Liver (tissue), 9 donors: Measurements from ENCODE around the gene KRTAP29-1. TPM values are rescaled to one million over a fixed set of nuclear protein-coding genes. Genes with fewer than 3 reads are reported as not detected.
A peak's percentile ranks its signal among the peaks of the same experiment; 100 is the strongest.

ENCODE experiments used
- DNase-seq: peaks from one replicate; pipeline ENCODE4 v3.0.0-alpha.2; 2017; ENCODE audit warnings: low spot score
- H3K27ac ChIP-seq, 2 donors: one replicate each; pipeline ENCODE4 v1.7.0; 2013; ENCODE audit warnings: inconsistent platforms in 2 of 2, low read length in 2 of 2, control low read depth in 1 of 2, low read depth in 1 of 2, mild to moderate bottlenecking in 1 of 2
- H3K27me3 ChIP-seq, 4 donors: one replicate each; pipeline versions ENCODE4 v1.6.1 to v1.7.0; 2013; ENCODE audit warnings: low read length in 3 of 4, inconsistent platforms in 1 of 4, mild to moderate bottlenecking in 1 of 4, moderate library complexity in 1 of 4; ENCODE audit not compliant: control insufficient read depth in 4 of 4, insufficient read depth in 4 of 4
- H3K36me3 ChIP-seq, 4 donors: one replicate each; pipeline versions ENCODE4 v1.6.1 to v1.7.0; 2013; ENCODE audit warnings: low read length in 3 of 4, mild to moderate bottlenecking in 3 of 4, low read depth in 1 of 4, moderate library complexity in 1 of 4; ENCODE audit not compliant: control insufficient read depth in 4 of 4, insufficient read depth in 3 of 4
- H3K4me1 ChIP-seq, 4 donors: one replicate each; pipeline versions ENCODE4 v1.6.1 to v1.7.0; 2013; ENCODE audit warnings: low read length in 3 of 4, mild to moderate bottlenecking in 3 of 4, moderate library complexity in 1 of 4; ENCODE audit not compliant: control insufficient read depth in 4 of 4, insufficient read depth in 4 of 4
- H3K4me3 ChIP-seq, 3 donors: one replicate each; pipeline versions ENCODE4 v1.6.1 to v1.7.0; 2013; ENCODE audit warnings: low read length in 3 of 3, control low read depth in 1 of 3, low read depth in 1 of 3, mild to moderate bottlenecking in 1 of 3
- H3K9ac ChIP-seq, 2 donors: one replicate each; pipeline ENCODE4 v1.7.0; 2013; ENCODE audit warnings: low read length in 2 of 2, mild to moderate bottlenecking in 2 of 2, moderate library complexity in 2 of 2, control low read depth in 1 of 2, low read depth in 1 of 2
- H3K9me3 ChIP-seq, 4 donors: one replicate each; pipeline versions ENCODE4 v1.6.1 to v1.7.0; 2013; ENCODE audit warnings: low read length in 3 of 4; ENCODE audit not compliant: control insufficient read depth in 4 of 4
- EGR1 ChIP-seq, 2 donors: IDR thresholded peaks; 2 replicates each; pipeline ENCODE4 v1.6.1; 2016 to 2018; ENCODE audit warnings: antibody characterized with exemption in 2 of 2, low read depth in 2 of 2
- FOXA1 ChIP-seq: IDR thresholded peaks from 2 replicates; pipeline ENCODE4 v1.6.1; 2016; ENCODE audit warnings: antibody characterized with exemption
- GABPA ChIP-seq, 2 donors: IDR thresholded peaks in 1 of 2; conservative IDR thresholded peaks in 1 of 2; 2 replicates each; pipeline ENCODE4 v1.6.1; 2016; ENCODE audit warnings: antibody characterized with exemption in 2 of 2, mild to moderate bottlenecking in 1 of 2, moderate library complexity in 1 of 2
- HNF4A ChIP-seq, 2 donors: conservative IDR thresholded peaks; 2 replicates each; pipeline ENCODE4 v1.6.1; 2016; ENCODE audit warnings: antibody characterized with exemption in 2 of 2, mild to moderate bottlenecking in 2 of 2
- HNF4G ChIP-seq: IDR thresholded peaks from 2 replicates; pipeline ENCODE4 v1.6.1; 2016; ENCODE audit warnings: antibody characterized with exemption
- NR2F2 ChIP-seq: IDR thresholded peaks from 2 replicates; pipeline ENCODE4 v1.6.1; 2016; ENCODE audit warnings: antibody characterized with exemption
- RAD21 ChIP-seq, 2 donors: IDR thresholded peaks; 2 replicates each; pipeline ENCODE4 v1.6.1; 2016; ENCODE audit warnings: antibody characterized with exemption in 2 of 2, mild to moderate bottlenecking in 2 of 2
- RXRA ChIP-seq, 2 donors: IDR thresholded peaks; 2 replicates each; pipeline ENCODE4 v1.6.1; 2017 to 2018; ENCODE audit warnings: antibody characterized with exemption in 2 of 2, mild to moderate bottlenecking in 1 of 2
- SP1 ChIP-seq: IDR thresholded peaks from 2 replicates; pipeline ENCODE4 v1.6.1; 2018; ENCODE audit warnings: antibody characterized with exemption, mild to moderate bottlenecking
- TAF1 ChIP-seq: conservative IDR thresholded peaks from 2 replicates; pipeline ENCODE4 v1.6.1; 2016; ENCODE audit warnings: antibody characterized with exemption, mild to moderate bottlenecking
- YY1 ChIP-seq: IDR thresholded peaks from 2 replicates; pipeline ENCODE4 v1.6.1; 2016; ENCODE audit warnings: antibody characterized with exemption, mild to moderate bottlenecking
- WGBS: extraction: QIAGEN DNeasy Blood & Tissue Kit; methylation state at CpG from one replicate; pipeline ENCODE4 v1.1.7; 2013; 5-methylcytosine and 5-hydroxymethylcytosine counted together
- polyA plus RNA-seq, 2 donors: library from polyadenylated mRNA; stranded (reverse) in 1 of 2; unstranded in 1 of 2; fragments of 200-250 nt in 1 of 2; fragments of >200 nt in 1 of 2; fragmentation: Nextera tagmentation in 1 of 2; extraction: Ambion mirVana in 1 of 2; gene quantifications; one replicate each; pipeline versions ENCODE4 v1.2.1 to v1.2.3, GENCODE V29; 2013 to 2015
- total RNA-seq, 2 donors: library from RNA; depleted of rRNA; stranded (reverse); fragments of >200 nt; gene quantifications; one replicate each; pipeline ENCODE4 v1.2.3, GENCODE V29; 2014
- TF ChIP-seq, protein P1 (sequence below): fragments of 150-350 bp; IDR thresholded peaks from 2 replicates; pipeline ENCODE4 v1.5.1; 2017; ENCODE audit warnings: improper control_type of control experiment, low read depth, low read length; ENCODE audit not compliant: missing input control
- TF ChIP-seq, protein P2 (sequence below): IDR thresholded peaks from 2 replicates; pipeline ENCODE4 v1.6.1; 2016; ENCODE audit warnings: antibody characterized with exemption
- TF ChIP-seq, protein P3 (sequence below): IDR thresholded peaks from 2 replicates; pipeline ENCODE4 v1.6.1; 2016; ENCODE audit warnings: antibody characterized with exemption, mild to moderate bottlenecking
- TF ChIP-seq, protein P4 (sequence below): IDR thresholded peaks from 2 replicates; pipeline ENCODE4 v1.6.1; 2016; ENCODE audit warnings: antibody characterized with exemption
- donor health status: healthy.
- donor health status: healthy.
- donor health status: healthy.
- donor health status: healthy.
- donor health status: healthy.

Gene KRTAP29-1
- total and polyA plus RNA-seq, 4 donors = not detected

DNA sequence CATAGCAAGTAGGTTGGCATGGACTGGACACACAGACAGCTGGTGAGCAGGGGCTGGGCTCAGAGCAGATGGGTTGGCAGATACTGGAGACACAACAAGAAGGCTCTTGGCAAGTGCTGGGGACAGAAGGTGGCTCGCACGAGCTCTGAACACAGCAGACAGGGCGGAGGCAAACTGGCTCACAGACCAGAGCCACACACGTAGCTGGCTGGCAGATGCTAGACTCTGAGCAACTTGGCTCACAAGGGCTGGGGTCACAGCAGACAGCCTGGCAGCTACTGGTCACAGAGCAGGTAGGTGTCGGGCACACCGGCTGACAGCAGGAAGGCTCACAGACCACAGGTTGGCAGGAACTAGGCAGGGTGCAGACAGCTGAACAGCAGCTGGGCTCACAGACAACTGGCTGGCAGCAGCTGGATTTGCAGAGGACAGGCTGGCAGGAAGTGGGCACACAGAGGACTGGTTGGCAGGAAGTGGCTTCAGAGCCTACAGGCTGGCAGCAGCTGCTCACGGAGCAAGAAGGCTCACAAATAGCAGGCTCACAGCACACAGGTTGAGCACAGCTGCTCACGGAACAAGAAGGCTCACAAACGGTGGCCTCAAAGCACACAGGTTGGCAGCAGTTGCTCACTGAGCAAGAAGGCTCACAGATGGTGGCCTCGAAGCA is 5.7 kb upstream of the KRTAP29-1 start:
- H3K4me1 ChIP-seq = no peaks in the 10 kb centered on the region
- H3K27me3 ChIP-seq = peaks cover 0 to 14% (median 0%) of the 10 kb centered on the region in 4 donors
- no peak overlapping the region for H3K9ac ChIP-seq
- H3K4me3 ChIP-seq = no peak overlapping the region
- H3K27ac ChIP-seq = peak overlapping the region in 1 of 2 donors; percentile 25
- H3K36me3 ChIP-seq = no peaks in the 10 kb centered on the region
- H3K9me3 ChIP-seq = no peaks in the 10 kb centered on the region
- 66% methylated on average over 10 of the region's 10 CpGs for WGBS
- TF ChIP-seq, protein P1, sequence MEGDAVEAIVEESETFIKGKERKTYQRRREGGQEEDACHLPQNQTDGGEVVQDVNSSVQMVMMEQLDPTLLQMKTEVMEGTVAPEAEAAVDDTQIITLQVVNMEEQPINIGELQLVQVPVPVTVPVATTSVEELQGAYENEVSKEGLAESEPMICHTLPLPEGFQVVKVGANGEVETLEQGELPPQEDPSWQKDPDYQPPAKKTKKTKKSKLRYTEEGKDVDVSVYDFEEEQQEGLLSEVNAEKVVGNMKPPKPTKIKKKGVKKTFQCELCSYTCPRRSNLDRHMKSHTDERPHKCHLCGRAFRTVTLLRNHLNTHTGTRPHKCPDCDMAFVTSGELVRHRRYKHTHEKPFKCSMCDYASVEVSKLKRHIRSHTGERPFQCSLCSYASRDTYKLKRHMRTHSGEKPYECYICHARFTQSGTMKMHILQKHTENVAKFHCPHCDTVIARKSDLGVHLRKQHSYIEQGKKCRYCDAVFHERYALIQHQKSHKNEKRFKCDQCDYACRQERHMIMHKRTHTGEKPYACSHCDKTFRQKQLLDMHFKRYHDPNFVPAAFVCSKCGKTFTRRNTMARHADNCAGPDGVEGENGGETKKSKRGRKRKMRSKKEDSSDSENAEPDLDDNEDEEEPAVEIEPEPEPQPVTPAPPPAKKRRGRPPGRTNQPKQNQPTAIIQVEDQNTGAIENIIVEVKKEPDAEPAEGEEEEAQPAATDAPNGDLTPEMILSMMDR = no peak
- TF ChIP-seq GABPA (IDR thresholded peaks at IDR 0.05 in 1 of 2, conservative IDR thresholded peaks at IDR 0.05 in 1 of 2) (no peak), RXRA (IDR thresholded peaks at IDR 0.05) (no peak), SP1 (no peak), YY1 (no peak), NR2F2 (no peak), RAD21 (IDR thresholded peaks at IDR 0.05) (no peak)
- TF ChIP-seq, protein P2, sequence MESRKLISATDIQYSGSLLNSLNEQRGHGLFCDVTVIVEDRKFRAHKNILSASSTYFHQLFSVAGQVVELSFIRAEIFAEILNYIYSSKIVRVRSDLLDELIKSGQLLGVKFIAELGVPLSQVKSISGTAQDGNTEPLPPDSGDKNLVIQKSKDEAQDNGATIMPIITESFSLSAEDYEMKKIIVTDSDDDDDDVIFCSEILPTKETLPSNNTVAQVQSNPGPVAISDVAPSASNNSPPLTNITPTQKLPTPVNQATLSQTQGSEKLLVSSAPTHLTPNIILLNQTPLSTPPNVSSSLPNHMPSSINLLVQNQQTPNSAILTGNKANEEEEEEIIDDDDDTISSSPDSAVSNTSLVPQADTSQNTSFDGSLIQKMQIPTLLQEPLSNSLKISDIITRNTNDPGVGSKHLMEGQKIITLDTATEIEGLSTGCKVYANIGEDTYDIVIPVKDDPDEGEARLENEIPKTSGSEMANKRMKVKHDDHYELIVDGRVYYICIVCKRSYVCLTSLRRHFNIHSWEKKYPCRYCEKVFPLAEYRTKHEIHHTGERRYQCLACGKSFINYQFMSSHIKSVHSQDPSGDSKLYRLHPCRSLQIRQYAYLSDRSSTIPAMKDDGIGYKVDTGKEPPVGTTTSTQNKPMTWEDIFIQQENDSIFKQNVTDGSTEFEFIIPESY = no peak
- no peak for DNase-seq

DNA sequence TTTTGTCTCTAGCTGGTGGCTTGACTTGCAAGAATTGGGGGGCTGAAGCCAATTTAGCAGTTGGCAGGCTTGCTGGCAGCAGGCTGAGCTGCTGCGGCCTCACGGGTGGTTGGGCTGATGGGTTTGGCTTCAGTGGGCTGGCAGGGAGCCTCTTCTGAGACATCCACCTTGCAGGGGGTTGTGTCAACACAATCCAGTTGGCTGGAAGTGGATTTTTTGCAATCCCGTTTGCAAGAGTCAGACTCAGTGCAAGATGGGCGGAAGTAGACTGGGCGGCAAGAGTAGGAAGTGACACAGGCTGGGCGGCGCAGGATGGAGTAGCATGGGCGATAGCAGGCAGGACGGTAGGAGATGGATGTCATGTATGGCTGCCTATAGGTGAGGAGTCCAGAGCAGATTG is 5.0 kb upstream of the KRTAP29-1 start:
- Histone ChIP-seq H3K4me1 (no peaks in the 10 kb centered on the region), H3K4me3 (no peak overlapping the region), H3K9me3 (no peaks in the 10 kb centered on the region), H3K9ac (no peak overlapping the region), H3K27ac (no peak overlapping the region), H3K36me3 (no peaks in the 10 kb centered on the region), H3K27me3 (peaks cover 0 to 14% (median 0%) of the 10 kb centered on the region in 4 donors)
- WGBS = 74% methylated on average over 9 of the region's 9 CpGs
- DNase-seq = no peak
- no peak for TF ChIP-seq TAF1
- TF ChIP-seq, protein P3, sequence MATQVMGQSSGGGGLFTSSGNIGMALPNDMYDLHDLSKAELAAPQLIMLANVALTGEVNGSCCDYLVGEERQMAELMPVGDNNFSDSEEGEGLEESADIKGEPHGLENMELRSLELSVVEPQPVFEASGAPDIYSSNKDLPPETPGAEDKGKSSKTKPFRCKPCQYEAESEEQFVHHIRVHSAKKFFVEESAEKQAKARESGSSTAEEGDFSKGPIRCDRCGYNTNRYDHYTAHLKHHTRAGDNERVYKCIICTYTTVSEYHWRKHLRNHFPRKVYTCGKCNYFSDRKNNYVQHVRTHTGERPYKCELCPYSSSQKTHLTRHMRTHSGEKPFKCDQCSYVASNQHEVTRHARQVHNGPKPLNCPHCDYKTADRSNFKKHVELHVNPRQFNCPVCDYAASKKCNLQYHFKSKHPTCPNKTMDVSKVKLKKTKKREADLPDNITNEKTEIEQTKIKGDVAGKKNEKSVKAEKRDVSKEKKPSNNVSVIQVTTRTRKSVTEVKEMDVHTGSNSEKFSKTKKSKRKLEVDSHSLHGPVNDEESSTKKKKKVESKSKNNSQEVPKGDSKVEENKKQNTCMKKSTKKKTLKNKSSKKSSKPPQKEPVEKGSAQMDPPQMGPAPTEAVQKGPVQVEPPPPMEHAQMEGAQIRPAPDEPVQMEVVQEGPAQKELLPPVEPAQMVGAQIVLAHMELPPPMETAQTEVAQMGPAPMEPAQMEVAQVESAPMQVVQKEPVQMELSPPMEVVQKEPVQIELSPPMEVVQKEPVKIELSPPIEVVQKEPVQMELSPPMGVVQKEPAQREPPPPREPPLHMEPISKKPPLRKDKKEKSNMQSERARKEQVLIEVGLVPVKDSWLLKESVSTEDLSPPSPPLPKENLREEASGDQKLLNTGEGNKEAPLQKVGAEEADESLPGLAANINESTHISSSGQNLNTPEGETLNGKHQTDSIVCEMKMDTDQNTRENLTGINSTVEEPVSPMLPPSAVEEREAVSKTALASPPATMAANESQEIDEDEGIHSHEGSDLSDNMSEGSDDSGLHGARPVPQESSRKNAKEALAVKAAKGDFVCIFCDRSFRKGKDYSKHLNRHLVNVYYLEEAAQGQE = no peak
- TF ChIP-seq, protein P4, sequence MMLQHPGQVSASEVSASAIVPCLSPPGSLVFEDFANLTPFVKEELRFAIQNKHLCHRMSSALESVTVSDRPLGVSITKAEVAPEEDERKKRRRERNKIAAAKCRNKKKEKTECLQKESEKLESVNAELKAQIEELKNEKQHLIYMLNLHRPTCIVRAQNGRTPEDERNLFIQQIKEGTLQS = no peak
- no peak for TF ChIP-seq EGR1 (IDR thresholded peaks at IDR 0.05; ENCODE audit: low read depth in 2 of 2)
- no peak for TF ChIP-seq GABPA (IDR thresholded peaks at IDR 0.05 in 1 of 2, conservative IDR thresholded peaks at IDR 0.05 in 1 of 2)
- no peak for TF ChIP-seq YY1
- TF ChIP-seq HNF4G = no peak
- no peak for TF ChIP-seq HNF4A (conservative IDR thresholded peaks at IDR 0.05)
- TF ChIP-seq FOXA1 = no peak
- TF ChIP-seq, protein P2 = no peak
- TF ChIP-seq, protein P1 = no peak
- no peak for TF ChIP-seq NR2F2
